Activated naive CD4-positive, alpha-beta T cell treated with anti-CD3 and anti-CD28 coated beads, Interleukin-2, amount 10 ng/mL, durations not matched to agents 7 days and 5 days (primary cell): Measurements from ENCODE around the gene DAD1.

Experiments
- CTCF ChIA-PET: fragments of 350-600 bp; sonication (Branson Sonifier 250); formaldehyde crosslinking; loops from one replicate; lab custom pipeline; 2021; ENCODE audit warnings: antibody characterized with exemption; lab: Charles Lee
- DNase-seq: peaks from one replicate; pipeline ENCODE4 v3.0.0-alpha.2; 2020
- H3K27ac Mint-ChIP-seq: one replicate; pipeline ENCODE4 v1.8.0; 2021; ENCODE audit warnings: mild to moderate bottlenecking, moderate library complexity, mixed read lengths
- H3K27me3 Mint-ChIP-seq: one replicate; pipeline ENCODE4 v1.8.0; 2021; ENCODE audit warnings: mild to moderate bottlenecking, mixed read lengths
- H3K36me3 Mint-ChIP-seq: one replicate; pipeline ENCODE4 v1.8.0; 2021; ENCODE audit warnings: mixed read lengths
- H3K4me1 Mint-ChIP-seq: one replicate; pipeline ENCODE4 v1.8.0; 2021; ENCODE audit warnings: mixed read lengths
- H3K4me3 Mint-ChIP-seq: one replicate; pipeline ENCODE4 v1.8.0; 2021; ENCODE audit warnings: mild to moderate bottlenecking, moderate library complexity, mixed read lengths
- H3K9me3 Mint-ChIP-seq: one replicate; pipeline ENCODE4 v1.8.0; 2021; ENCODE audit warnings: mixed read lengths

The DAD1 gene

DNA sequence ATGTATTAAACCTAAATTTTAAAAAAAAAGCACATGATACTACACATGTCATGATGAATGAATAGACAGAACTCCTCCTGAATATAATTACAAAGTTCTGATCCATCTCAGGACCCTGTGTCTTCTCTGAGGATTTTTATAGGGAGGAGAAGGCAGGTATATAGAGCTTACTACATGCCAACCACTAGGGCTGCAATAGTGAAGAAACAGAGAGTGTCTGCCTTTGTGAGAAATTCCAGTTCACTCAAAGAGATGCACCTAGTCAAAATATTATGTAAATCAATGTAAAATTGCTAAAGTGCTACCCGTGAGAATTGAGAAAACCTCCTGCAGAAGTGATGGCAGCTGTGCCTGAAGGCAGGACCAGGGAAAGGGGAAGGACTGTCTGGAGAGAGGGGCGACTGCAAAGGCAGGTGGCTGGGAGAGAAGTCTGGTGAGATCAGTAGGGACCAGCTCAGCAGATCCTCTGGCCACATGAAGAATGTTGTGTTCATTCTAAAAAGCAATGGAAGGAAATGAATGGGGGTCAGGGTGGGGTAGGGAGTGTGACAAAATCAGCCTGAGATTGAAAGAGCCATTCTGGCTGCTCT is 24.2 kb upstream of the DAD1 start:
- no peak overlapping the region for H3K27ac Mint-ChIP-seq
- H3K9me3 Mint-ChIP-seq = no peaks in the 10 kb centered on the region
- no peak for DNase-seq
- CTCF ChIA-PET = no interaction called here
- H3K4me1 Mint-ChIP-seq = no peaks in the 10 kb centered on the region
- no peak overlapping the region for H3K4me3 Mint-ChIP-seq
- no peaks in the 10 kb centered on the region for H3K27me3 Mint-ChIP-seq
- H3K36me3 Mint-ChIP-seq = peaks cover 13% of the 10 kb centered on the region

- no peak overlapping the region for H3K4me3 Mint-ChIP-seq
- no peaks in the 10 kb centered on the region for H3K9me3 Mint-ChIP-seq
- H3K4me1 Mint-ChIP-seq = no peaks in the 10 kb centered on the region
- H3K36me3 Mint-ChIP-seq = peaks cover 26% of the 10 kb centered on the region
- CTCF ChIA-PET = no interaction called here
- H3K27me3 Mint-ChIP-seq = no peaks in the 10 kb centered on the region
- no peak for DNase-seq
- no peak overlapping the region for H3K27ac Mint-ChIP-seq
These were observed 21.9 kb upstream of the DAD1 start for GRCh38 chr14:22610931-22611330.

DNA sequence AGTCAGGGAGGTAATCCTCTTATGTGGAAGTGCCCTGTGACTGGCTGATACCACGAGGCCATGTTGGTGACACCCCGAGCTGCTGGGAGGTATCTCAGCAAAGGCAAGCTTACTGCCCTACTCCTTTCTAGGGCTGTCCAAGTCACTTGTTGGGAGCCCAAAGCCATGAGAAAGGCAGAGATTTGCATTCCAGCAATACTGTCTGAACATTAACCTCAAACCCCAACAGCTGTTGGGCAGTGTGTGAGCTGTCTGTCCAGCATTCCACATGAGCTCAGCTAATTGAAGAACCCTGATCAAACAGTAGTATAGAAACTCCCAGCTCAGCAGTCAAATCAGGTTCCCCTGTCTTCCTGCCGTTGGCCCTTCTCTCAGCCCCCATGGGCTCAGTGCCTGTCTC is 18.3 kb upstream of the DAD1 start:
- Mint-ChIP-seq H3K27ac (no peak overlapping the region), H3K4me1 (no peaks in the 10 kb centered on the region), H3K9me3 (no peaks in the 10 kb centered on the region), H3K36me3 (peaks cover 50% of the 10 kb centered on the region), H3K4me3 (no peak overlapping the region), H3K27me3 (no peaks in the 10 kb centered on the region)
- no peak for DNase-seq
- CTCF ChIA-PET = no interaction called here

DNA sequence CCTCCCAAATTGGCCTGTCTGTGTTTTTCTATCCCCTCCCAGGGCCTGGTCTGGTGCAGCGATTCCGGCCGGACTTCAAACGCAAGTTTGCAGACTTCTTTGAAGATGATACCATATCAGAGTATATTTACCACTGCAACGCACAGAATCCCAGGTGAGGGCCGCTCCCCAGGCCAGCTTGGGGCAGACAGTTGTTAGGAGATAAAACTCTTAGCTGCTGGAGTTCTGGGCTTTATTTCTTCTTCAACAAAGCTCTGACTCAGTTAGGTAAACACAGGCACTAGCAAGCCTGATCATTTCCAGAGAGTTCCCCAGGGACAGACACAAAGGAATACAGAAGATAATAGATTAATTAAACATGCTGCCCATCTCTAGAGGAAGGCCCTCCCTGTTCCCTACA is 17.4 kb upstream of the DAD1 start:
- peaks cover 57% of the 10 kb centered on the region for H3K36me3 Mint-ChIP-seq
- H3K4me3 Mint-ChIP-seq = no peak overlapping the region
- no peaks in the 10 kb centered on the region for H3K9me3 Mint-ChIP-seq
- no peak overlapping the region for H3K27ac Mint-ChIP-seq
- H3K4me1 Mint-ChIP-seq = peaks cover 4% of the 10 kb centered on the region
- CTCF ChIA-PET = interaction anchor here (0.8 kb wide), 1 partner anchor 268 kb away, joined by 3 read pairs; no protein-coding TSS in a partner anchor
- DNase-seq = no peak
- H3K27me3 Mint-ChIP-seq = no peaks in the 10 kb centered on the region

- CTCF ChIA-PET = no interaction called here
- no peak overlapping the region for H3K27ac Mint-ChIP-seq
- H3K4me3 Mint-ChIP-seq = no peak overlapping the region
- peaks cover 27% of the 10 kb centered on the region for H3K4me1 Mint-ChIP-seq
- H3K36me3 Mint-ChIP-seq = peaks cover 53% of the 10 kb centered on the region
- no peak for DNase-seq
- peaks cover 4% of the 10 kb centered on the region for H3K27me3 Mint-ChIP-seq
- H3K9me3 Mint-ChIP-seq = no peaks in the 10 kb centered on the region
These were observed 13.8 kb upstream of the DAD1 start for GRCh38 chr14:22602862-22603261.

- no peak for DNase-seq
- Mint-ChIP-seq H3K4me3 (no peak overlapping the region), H3K27me3 (peaks cover 8% of the 10 kb centered on the region), H3K4me1 (peaks cover 33% of the 10 kb centered on the region), H3K27ac (peak overlapping the region; percentile 40), H3K36me3 (peaks cover 45% of the 10 kb centered on the region), H3K9me3 (no peaks in the 10 kb centered on the region)
- CTCF ChIA-PET = no interaction called here
These were observed 13.0 kb upstream of the DAD1 start for GRCh38 chr14:22601996-22602395.

- Mint-ChIP-seq H3K36me3 (peaks cover 42% of the 10 kb centered on the region), H3K27ac (no peak overlapping the region), H3K4me1 (peaks cover 33% of the 10 kb centered on the region), H3K27me3 (peaks cover 13% of the 10 kb centered on the region), H3K4me3 (no peak overlapping the region), H3K9me3 (no peaks in the 10 kb centered on the region)
- CTCF ChIA-PET = interaction anchor here (1.1 to 5.0 kb wide), 3 partner anchors 9 to 52 kb away, joined by 3 to 39 read pairs (median 9); no protein-coding TSS in a partner anchor
- DNase-seq = no peak
These were observed 12.4 kb upstream of the DAD1 start for GRCh38 chr14:22601456-22601855.

- CTCF ChIA-PET = interaction anchor here (1.3 to 5.0 kb wide), 3 partner anchors 11 to 53 kb away, joined by 3 to 39 read pairs (median 9); partner anchors contain the start of gene DAD1
- Mint-ChIP-seq H3K9me3 (no peaks in the 10 kb centered on the region), H3K4me3 (no peak overlapping the region), H3K4me1 (peaks cover 33% of the 10 kb centered on the region), H3K27ac (no peak overlapping the region), H3K36me3 (peaks cover 32% of the 10 kb centered on the region), H3K27me3 (peaks cover 20% of the 10 kb centered on the region)
- no peak for DNase-seq
These were observed 11.0 kb upstream of the DAD1 start for GRCh38 chr14:22600027-22600426.

DNA sequence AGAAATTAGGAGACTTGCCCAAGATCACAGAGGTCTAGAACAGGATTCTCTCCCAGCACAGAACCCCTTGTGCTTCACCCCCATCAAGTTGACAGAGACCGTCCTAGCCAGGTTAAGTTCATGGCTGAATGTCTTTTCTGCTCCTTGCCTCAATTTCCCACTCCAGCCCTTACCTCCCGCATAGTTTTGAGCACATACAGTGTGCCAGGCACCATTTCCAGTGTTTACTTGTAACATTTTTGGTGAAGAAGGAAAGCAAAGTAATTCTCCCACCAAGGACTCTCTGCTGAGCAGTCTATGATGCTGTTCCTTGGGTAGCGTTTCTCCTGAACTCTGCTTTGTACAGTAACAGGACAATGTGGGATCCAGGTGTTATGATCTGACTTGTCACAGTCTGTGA is 10.3 kb upstream of the DAD1 start:
- H3K27ac Mint-ChIP-seq = no peak overlapping the region
- CTCF ChIA-PET = interaction anchor here (0.9 to 5.0 kb wide), 8 partner anchors 10 to 54 kb away, joined by 3 to 39 read pairs (median 6); partner anchors contain the start of gene DAD1

GRCh38 chr14:22598896-22599244 is 9.8 kb upstream of the DAD1 start:
- peaks cover 33% of the 10 kb centered on the region for H3K4me1 Mint-ChIP-seq
- peaks cover 28% of the 10 kb centered on the region for H3K27me3 Mint-ChIP-seq
- peak; percentile 42 for DNase-seq
- peak overlapping the region; percentile 85 for H3K27ac Mint-ChIP-seq
- peaks cover 29% of the 10 kb centered on the region for H3K36me3 Mint-ChIP-seq
- no peaks in the 10 kb centered on the region for H3K9me3 Mint-ChIP-seq
- CTCF ChIA-PET = interaction anchor here (0.9 to 5.0 kb wide), 6 partner anchors 10 to 54 kb away, joined by 3 to 39 read pairs (median 6); partner anchors contain the start of gene DAD1
- peak overlapping the region; percentile 88 for H3K4me3 Mint-ChIP-seq

More for the DNA sequence above, 10.3 kb upstream of the DAD1 start:
- H3K4me1 Mint-ChIP-seq = peaks cover 33% of the 10 kb centered on the region
- peaks cover 23% of the 10 kb centered on the region for H3K27me3 Mint-ChIP-seq
- peaks cover 31% of the 10 kb centered on the region for H3K36me3 Mint-ChIP-seq
- no peak for DNase-seq
- no peaks in the 10 kb centered on the region for H3K9me3 Mint-ChIP-seq
- H3K4me3 Mint-ChIP-seq = peak overlapping the region; percentile 88

DNA sequence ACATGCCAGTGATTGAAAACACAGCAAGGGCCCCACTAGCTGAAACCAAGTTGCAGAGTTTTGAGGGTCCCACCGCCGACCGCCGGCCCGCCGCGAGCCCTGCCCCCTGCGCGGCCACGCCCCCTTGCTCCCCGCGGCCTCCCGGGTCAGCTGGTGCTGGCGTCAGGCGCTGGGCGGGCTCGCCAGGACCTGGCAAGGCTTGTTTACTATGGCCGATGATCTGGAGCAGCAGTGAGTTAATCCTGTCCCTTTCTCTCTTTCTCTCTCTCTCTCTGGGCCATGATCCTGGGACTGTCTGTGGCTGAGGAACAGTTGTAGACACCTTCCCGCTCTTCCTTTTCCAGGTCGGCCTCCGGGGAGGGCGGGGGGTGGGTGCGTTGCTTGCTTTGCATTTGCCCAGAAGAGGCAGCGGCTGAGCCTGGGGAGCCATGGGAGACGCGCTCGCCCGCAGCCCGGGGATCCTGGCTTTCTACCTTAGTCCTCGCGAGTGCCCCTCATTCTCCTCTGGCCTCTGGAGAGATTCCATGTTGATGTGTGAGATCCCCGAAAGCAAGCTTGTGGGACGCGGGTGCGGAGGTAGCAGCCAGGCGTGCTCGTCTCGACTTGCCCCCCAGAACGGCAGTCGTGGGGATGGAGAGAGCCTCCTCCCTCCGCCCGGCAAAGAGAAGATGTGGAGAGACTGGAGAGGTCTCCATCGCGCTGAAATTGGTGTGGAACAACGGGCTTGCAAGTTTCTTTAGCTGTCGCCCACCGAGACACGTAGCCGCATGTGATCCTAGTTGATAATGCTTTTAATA is 9.3 kb upstream of the DAD1 start, which contains the start of gene ABHD4:
ABHD4 (plus strand) TSS at position 202 of the 797 bp plus-strand sequence; CDS start at position 209, 7 bp downstream.
- DNase-seq = peak; percentile 84
- Mint-ChIP-seq H3K4me3 (peak within 1 kb of the TSS; percentile 88), H3K9me3 (no peaks in the 10 kb centered on the region), H3K36me3 (peaks cover 24% of the 10 kb centered on the region), H3K4me1 (peaks cover 33% of the 10 kb centered on the region), H3K27ac (peak within 1 kb of the TSS; percentile 85), H3K27me3 (peaks cover 31% of the 10 kb centered on the region)
- CTCF ChIA-PET = interaction anchor here (0.6 to 5.0 kb wide), 8 partner anchors 9 to 253 kb away, joined by 3 to 39 read pairs (median 3); partner anchors contain the start of gene DAD1

DNA sequence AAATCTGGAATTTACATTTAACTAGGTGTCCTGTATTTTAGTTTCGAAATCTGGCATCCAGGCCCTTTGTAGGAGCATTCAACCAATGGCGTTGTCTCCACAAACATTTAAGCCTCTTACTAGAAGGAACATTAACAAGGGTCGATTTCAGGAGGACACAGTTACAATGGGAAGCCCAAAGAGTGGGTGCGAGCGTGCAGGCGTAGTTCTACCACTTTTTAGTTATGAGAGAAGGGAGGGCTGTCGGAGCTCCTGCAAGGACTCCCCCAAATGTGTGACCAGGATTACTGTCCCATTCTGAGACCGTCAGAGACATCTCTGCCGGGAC is 8.7 kb upstream of the DAD1 start:
- no peak for DNase-seq
- peaks cover 33% of the 10 kb centered on the region for H3K4me1 Mint-ChIP-seq
- H3K27ac Mint-ChIP-seq = peak overlapping the region; percentile 39
- peak overlapping the region; percentile 88 for H3K4me3 Mint-ChIP-seq
- H3K9me3 Mint-ChIP-seq = no peaks in the 10 kb centered on the region
- peaks cover 36% of the 10 kb centered on the region for H3K27me3 Mint-ChIP-seq
- peaks cover 20% of the 10 kb centered on the region for H3K36me3 Mint-ChIP-seq
- CTCF ChIA-PET = interaction anchor here (0.6 to 5.0 kb wide), 4 partner anchors 9 to 254 kb away, joined by 3 to 39 read pairs (median 8); partner anchors contain the start of gene DAD1

DNA sequence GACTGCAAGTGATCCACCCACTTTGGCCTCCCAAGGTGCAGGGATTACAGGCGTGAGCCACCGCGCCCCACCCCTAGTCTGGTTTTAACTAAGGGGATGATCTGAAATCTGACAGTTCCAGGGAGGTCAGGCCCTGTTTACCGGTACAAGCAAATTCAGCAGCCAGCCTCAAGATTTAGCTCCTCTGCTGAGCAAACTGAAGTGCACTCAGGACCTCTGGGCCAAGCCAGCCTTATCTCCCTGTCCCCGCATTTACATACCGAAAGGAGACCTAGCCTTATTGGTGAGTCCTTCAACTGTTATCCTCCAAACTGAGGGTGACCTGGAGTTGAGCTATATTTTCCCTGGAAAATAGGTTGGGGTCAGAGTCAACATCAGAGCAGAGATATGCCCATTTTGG is 8.2 kb upstream of the DAD1 start:
- no peak overlapping the region for H3K27ac Mint-ChIP-seq
- H3K4me3 Mint-ChIP-seq = peak overlapping the region; percentile 88

DNA sequence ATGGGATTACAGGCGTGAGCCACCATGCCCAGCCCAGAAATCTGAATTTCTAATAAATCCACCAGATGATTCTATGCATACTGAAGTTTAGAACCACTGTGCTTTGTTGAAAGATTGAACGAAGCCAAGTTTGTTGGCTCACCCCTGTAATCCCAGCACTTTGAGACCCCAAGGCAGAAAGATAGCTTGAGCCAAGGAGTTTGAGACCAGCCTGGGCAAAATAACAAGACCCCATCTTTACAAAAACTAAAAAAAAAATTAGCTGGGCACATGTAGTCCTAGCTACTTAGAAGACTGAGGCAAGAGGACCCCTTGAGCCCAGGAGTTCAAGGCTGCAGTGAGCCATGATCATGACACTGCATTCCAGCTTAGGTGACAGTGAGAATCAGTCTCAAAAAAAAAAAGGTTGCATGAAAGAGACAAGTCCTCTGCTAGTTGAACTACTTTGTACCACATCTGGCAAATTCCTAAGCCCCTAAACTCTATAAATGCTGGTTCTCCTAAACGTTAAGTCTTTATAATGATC is 7.4 kb upstream of the DAD1 start:
- H3K27me3 Mint-ChIP-seq = peaks cover 40% of the 10 kb centered on the region
- no peaks in the 10 kb centered on the region for H3K9me3 Mint-ChIP-seq
- H3K36me3 Mint-ChIP-seq = peaks cover 8% of the 10 kb centered on the region
- no peak overlapping the region for H3K27ac Mint-ChIP-seq
- no peak overlapping the region for H3K4me3 Mint-ChIP-seq
- no peak for DNase-seq
- CTCF ChIA-PET = interaction anchor here (0.6 to 5.0 kb wide), 2 partner anchors 26 to 28 kb away, joined by 4 to 39 read pairs; no protein-coding TSS in a partner anchor
- peaks cover 29% of the 10 kb centered on the region for H3K4me1 Mint-ChIP-seq

More for the DNA sequence above, 8.2 kb upstream of the DAD1 start:
- H3K9me3 Mint-ChIP-seq = no peaks in the 10 kb centered on the region
- H3K4me1 Mint-ChIP-seq = peaks cover 33% of the 10 kb centered on the region
- CTCF ChIA-PET = interaction anchor here (0.6 to 5.0 kb wide), 3 partner anchors 8 to 46 kb away, joined by 3 to 39 read pairs (median 14); partner anchors contain the start of gene DAD1
- H3K36me3 Mint-ChIP-seq = peaks cover 15% of the 10 kb centered on the region
- no peak for DNase-seq
- H3K27me3 Mint-ChIP-seq = peaks cover 40% of the 10 kb centered on the region
